GM06990 (cell line): ENCODE measurements around the gene MS4A7.

Source experiments
- DNase-seq: peaks from one replicate; pipeline ENCODE4 v3.0.0-alpha.2; 2011; ENCODE audit not compliant: insufficient read length; ENCODE audit errors: extremely low read depth
- H3K27me3 ChIP-seq: replicated peaks from 2 replicates; pipeline ENCODE4 v1.6.0; 2011; ENCODE audit warnings: low read length; ENCODE audit not compliant: control insufficient read depth, insufficient read depth
- H3K36me3 ChIP-seq: 2 replicates; pipeline ENCODE4 v1.5.1; 2011; ENCODE audit warnings: low read length; ENCODE audit not compliant: control insufficient read depth, insufficient read depth
- H3K4me3 ChIP-seq: replicated peaks from 2 replicates; pipeline ENCODE4 v1.5.1; 2011; ENCODE audit warnings: low read depth, mild to moderate bottlenecking, control low read depth, low read length
- TF ChIP-seq, protein P1 (sequence below): IDR thresholded peaks from 2 replicates; pipeline ENCODE4 v1.5.1; 2011; ENCODE audit warnings: low read length, control low read depth, mild to moderate bottlenecking, inconsistent platforms; ENCODE audit not compliant: insufficient read depth, poor library complexity, severe bottlenecking

The MS4A7 gene

DNA sequence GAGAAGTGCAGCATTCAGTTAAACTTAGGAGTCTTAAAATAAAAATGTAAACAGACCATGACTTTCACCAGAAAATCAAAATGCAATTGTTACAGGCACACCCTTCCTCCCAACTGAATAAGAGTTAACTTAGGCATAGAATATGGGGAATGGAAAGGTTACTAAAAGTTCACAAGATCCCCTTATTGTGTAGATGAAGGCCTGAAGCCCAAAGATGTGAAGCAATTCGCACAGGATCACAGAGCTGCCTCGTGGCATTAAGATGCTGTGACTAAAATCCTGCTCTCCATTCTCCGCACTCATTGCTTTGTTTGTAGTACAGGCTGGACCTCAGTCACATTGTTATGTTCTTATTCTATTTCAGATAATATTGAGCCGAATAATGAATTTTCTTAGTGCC, 55.1 kb downstream of the MS4A7 start:
- TF ChIP-seq, protein P1, sequence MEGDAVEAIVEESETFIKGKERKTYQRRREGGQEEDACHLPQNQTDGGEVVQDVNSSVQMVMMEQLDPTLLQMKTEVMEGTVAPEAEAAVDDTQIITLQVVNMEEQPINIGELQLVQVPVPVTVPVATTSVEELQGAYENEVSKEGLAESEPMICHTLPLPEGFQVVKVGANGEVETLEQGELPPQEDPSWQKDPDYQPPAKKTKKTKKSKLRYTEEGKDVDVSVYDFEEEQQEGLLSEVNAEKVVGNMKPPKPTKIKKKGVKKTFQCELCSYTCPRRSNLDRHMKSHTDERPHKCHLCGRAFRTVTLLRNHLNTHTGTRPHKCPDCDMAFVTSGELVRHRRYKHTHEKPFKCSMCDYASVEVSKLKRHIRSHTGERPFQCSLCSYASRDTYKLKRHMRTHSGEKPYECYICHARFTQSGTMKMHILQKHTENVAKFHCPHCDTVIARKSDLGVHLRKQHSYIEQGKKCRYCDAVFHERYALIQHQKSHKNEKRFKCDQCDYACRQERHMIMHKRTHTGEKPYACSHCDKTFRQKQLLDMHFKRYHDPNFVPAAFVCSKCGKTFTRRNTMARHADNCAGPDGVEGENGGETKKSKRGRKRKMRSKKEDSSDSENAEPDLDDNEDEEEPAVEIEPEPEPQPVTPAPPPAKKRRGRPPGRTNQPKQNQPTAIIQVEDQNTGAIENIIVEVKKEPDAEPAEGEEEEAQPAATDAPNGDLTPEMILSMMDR, result no peak
- Histone ChIP-seq H3K36me3 (no peaks in the 10 kb centered on the region), H3K27me3 (no peaks in the 10 kb centered on the region), H3K4me3 (no peak overlapping the region)
- DNase-seq, result no peak
